Loucy (cell line): ENCODE measurements around the gene HAPLN2.
A peak's percentile ranks its signal among the peaks of the same experiment; 100 is the strongest.

Source experiments
- H2AFZ ChIP-seq: fragments of 200-600 bp; sonication (generic); 2 replicates; pipeline ENCODE4 v1.6.0; 2016; ENCODE audit warnings: antibody characterized with exemption, mild to moderate bottlenecking, low read length, moderate library complexity
- H3F3A ChIP-seq: fragments of 200-600 bp; 2 replicates; pipeline ENCODE4 v1.6.0; 2016; ENCODE audit warnings: antibody characterized with exemption, low read depth, mild to moderate bottlenecking
- H3K27me3 ChIP-seq: fragments of 200-600 bp; sonication (generic); 2 replicates; pipeline ENCODE4 v1.6.1; 2014; ENCODE audit warnings: low read length, mild to moderate bottlenecking; ENCODE audit not compliant: insufficient read depth, poor library complexity, severe bottlenecking
- H3K36me3 ChIP-seq: fragments of 200-600 bp; sonication (generic); 2 replicates; pipeline ENCODE4 v1.6.1; 2016; ENCODE audit warnings: low read length; ENCODE audit not compliant: insufficient read depth
- H3K4me1 ChIP-seq: fragments of 200-600 bp; sonication (generic); 2 replicates; pipeline ENCODE4 v1.5.1; 2014; ENCODE audit warnings: low read length, mild to moderate bottlenecking; ENCODE audit not compliant: insufficient read depth, poor library complexity, severe bottlenecking
- H3K4me2 ChIP-seq: fragments of 200-600 bp; sonication (generic); 2 replicates; pipeline ENCODE4 v1.6.0; 2014; ENCODE audit warnings: antibody characterized with exemption, low read length, low read depth, mild to moderate bottlenecking; ENCODE audit not compliant: poor library complexity, severe bottlenecking
- H3K4me3 ChIP-seq: fragments of 200-600 bp; sonication (generic); 2 replicates; pipeline ENCODE4 v1.5.1; 2014; ENCODE audit warnings: low read length, mild to moderate bottlenecking, mixed read lengths; ENCODE audit not compliant: poor library complexity, severe bottlenecking
- H3K79me2 ChIP-seq: fragments of 200-600 bp; sonication (generic); 2 replicates; pipeline ENCODE4 v1.6.1; 2014; ENCODE audit warnings: low read length; ENCODE audit not compliant: insufficient read depth
- H3K9ac ChIP-seq: fragments of 200-600 bp; sonication (generic); 2 replicates; pipeline ENCODE4 v1.6.0; 2014; ENCODE audit warnings: mild to moderate bottlenecking, low read depth, low read length, moderate library complexity; ENCODE audit not compliant: poor library complexity, severe bottlenecking
- H3K9me2 ChIP-seq: fragments of 200-600 bp; sonication (generic); replicated peaks from 2 replicates; pipeline ENCODE4 v1.6.1; 2016; ENCODE audit warnings: low read depth, low read length, mixed read lengths
- H3K9me3 ChIP-seq: fragments of 200-600 bp; sonication (generic); 2 replicates; pipeline ENCODE4 v1.6.1; 2014; ENCODE audit warnings: mild to moderate bottlenecking, antibody characterized with exemption, low read length, low read depth; ENCODE audit not compliant: insufficient read depth
- H4K20me1 ChIP-seq: fragments of 200-600 bp; sonication (generic); 2 replicates; pipeline ENCODE4 v1.6.0; 2014; ENCODE audit warnings: antibody characterized with exemption, low read length, mild to moderate bottlenecking; ENCODE audit not compliant: insufficient read depth, poor library complexity, severe bottlenecking
- CTCF ChIP-seq: fragments of 200-600 bp; sonication (generic); conservative IDR thresholded peaks from 2 replicates; pipeline ENCODE4 v1.5.1; 2014; ENCODE audit warnings: mild to moderate bottlenecking, antibody characterized with exemption, low read length
- EZH2phosphoT487 ChIP-seq: fragments of 200-600 bp; IDR thresholded peaks from 2 replicates; pipeline ENCODE4 v1.6.1; 2018; ENCODE audit warnings: antibody characterized with exemption, mild to moderate bottlenecking, moderate library complexity, borderline replicate concordance

HAPLN2 gene

GRCh38 chr1:156658496-156658895, 39.3 kb downstream of the HAPLN2 start:
- no peaks in the 10 kb centered on the region for H3K9me2 ChIP-seq

GRCh38 chr1:156658945-156659574, 39.8 kb downstream of the HAPLN2 start:
- Histone ChIP-seq H3F3A (peaks cover 2% of the 10 kb centered on the region; the same call in 1 of the 2 replicates), H3K79me2 (peaks cover 18% of the 10 kb centered on the region; the same call in 1 of the 2 replicates), H4K20me1 (no peaks in the 10 kb centered on the region), H3K4me1 (peaks cover 35% of the 10 kb centered on the region), H3K9ac (peak overlapping the region; percentile 93), H3K4me3 (peak overlapping the region; percentile 96), H3K9me3 (no peaks in the 10 kb centered on the region), H3K36me3 (no peaks in the 10 kb centered on the region), H3K4me2 (peak overlapping the region; percentile 99), H3K27me3 (no peaks in the 10 kb centered on the region), H3K9me2 (no peaks in the 10 kb centered on the region), H2AFZ (no peak overlapping the region)
- TF ChIP-seq EZH2phosphoT487 (no peak), CTCF (no peak)

More at GRCh38 chr1:156658496-156658895, 39.3 kb downstream of the HAPLN2 start:
- H2AFZ ChIP-seq, result no peak overlapping the region
- no peak overlapping the region for H3K4me2 ChIP-seq
- H3K79me2 ChIP-seq, result peaks cover 18% of the 10 kb centered on the region; the same call in 1 of the 2 replicates
- no peaks in the 10 kb centered on the region for H4K20me1 ChIP-seq
- no peak overlapping the region for H3K4me3 ChIP-seq
- TF ChIP-seq EZH2phosphoT487, result no peak
- no peak for TF ChIP-seq CTCF
- H3K9ac ChIP-seq, result no peak overlapping the region
- peaks cover 34% of the 10 kb centered on the region for H3K4me1 ChIP-seq
- H3K27me3 ChIP-seq, result no peaks in the 10 kb centered on the region
- no peaks in the 10 kb centered on the region for H3K36me3 ChIP-seq
- H3K9me3 ChIP-seq, result no peaks in the 10 kb centered on the region
- H3F3A ChIP-seq, result peaks cover 2% of the 10 kb centered on the region; the same call in 1 of the 2 replicates

- Histone ChIP-seq H3K4me1 (peaks cover 41% of the 10 kb centered on the region), H3K79me2 (peaks cover 18% of the 10 kb centered on the region; the same call in 1 of the 2 replicates), H3K9me3 (no peaks in the 10 kb centered on the region), H3K27me3 (no peaks in the 10 kb centered on the region), H3F3A (peaks cover 2% of the 10 kb centered on the region; the same call in 1 of the 2 replicates), H3K36me3 (no peaks in the 10 kb centered on the region), H2AFZ (no peak overlapping the region), H3K4me3 (peak overlapping the region; percentile 96), H4K20me1 (no peaks in the 10 kb centered on the region), H3K9me2 (no peaks in the 10 kb centered on the region), H3K9ac (peak overlapping the region; percentile 93), H3K4me2 (peak overlapping the region; percentile 99)
- TF ChIP-seq EZH2phosphoT487 (no peak), CTCF (no peak)
These were observed 40.4 kb downstream of the HAPLN2 start for GRCh38 chr1:156659661-156659987.
